ENCODE data around the gene PTMA. TPM values are rescaled to one million over a fixed set of nuclear protein-coding genes. Genes with fewer than 3 reads are reported as not detected.
"Not testable (repeated sequence)": the region's sequence is repeated elsewhere in the genome, so short reads cannot be mapped to it uniquely, and the experiment has no call there.

Gene PTMA, protein sequence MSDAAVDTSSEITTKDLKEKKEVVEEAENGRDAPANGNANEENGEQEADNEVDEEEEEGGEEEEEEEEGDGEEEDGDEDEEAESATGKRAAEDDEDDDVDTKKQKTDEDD
- 1,000 to 10,000 TPM; 1,008 to 1,051 TPM for total RNA-seq
- polyA plus RNA-seq = 1,000 to 10,000 TPM; 1,851 to 2,224 (median 2,052) TPM
- 630 to 1,705 (median 1,213) reads per million in 6 experiments for total RNA-seq

DNA sequence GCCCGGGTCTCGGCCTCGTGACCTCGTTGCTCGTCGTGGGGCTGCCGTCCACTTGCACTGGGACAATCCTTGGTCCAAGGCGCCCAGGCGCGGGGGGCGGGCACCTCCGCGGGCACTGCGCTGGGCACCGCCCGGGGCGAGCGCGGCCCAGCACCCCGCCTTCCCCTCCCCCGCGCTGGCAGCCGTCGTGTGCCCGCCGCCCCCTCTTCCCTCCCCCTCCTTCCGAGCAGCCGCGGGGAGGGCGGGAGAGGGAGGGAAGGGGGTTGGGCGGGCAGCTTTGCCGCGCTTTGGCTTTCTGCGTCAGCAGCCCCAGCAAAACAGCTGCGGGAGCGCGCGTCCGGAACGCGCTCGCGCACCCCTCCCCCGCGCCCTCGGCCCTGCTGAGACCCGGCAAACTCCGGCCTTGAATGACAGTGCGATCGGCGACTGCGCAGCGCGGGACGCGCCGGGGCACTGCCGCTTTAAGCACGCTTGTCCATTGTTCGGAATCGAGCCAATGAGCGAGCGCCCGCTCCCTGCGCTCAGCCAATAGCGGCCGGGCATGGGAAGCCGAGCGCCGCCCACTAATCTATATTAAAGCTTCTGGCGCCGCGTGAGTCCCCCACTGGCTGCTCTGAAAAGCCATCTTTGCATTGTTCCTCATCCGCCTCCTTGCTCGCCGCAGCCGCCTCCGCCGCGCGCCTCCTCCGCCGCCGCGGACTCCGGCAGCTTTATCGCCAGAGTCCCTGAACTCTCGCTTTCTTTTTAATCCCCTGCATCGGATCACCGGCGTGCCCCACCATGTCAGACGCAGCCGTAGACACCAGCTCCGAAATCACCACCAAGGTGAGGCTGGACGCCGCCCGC is at the start of gene PTMA:
Gene PTMA, plus strand, starts transcription at position 599 of the 846 bp plus-strand sequence. Its CDS starts 182 bp downstream, at position 781.
- Mint-ChIP-seq H3K9me3 (peaks cover 0 to 4% (median 0%) of the 10 kb centered on the region in 9 donors), H3K4me3 (peak within 1 kb of the TSS; percentile 95 to 100 (median 99)), H3K27me3 (peaks cover 0 to 4% (median 0%) of the 10 kb centered on the region in 5 donors), H3K36me3 (peaks cover 6 to 29% (median 14%) of the 10 kb centered on the region in 3 donors), H3K4me1 (peaks cover 21 to 41% (median 34%) of the 10 kb centered on the region in 4 donors), H3K27ac (peak within 1 kb of the TSS; percentile 100)
- POLR2A ChIA-PET = interaction anchor here (0.6 to 6.2 kb wide), 22 partner anchors 8 to 244 kb away, joined by 3 to 158 read pairs (median 6); partner anchors contain the start of genes COPS7B, NCL and PDE6D
- peak; percentile 97 to 100 (median 100) for DNase-seq
- peak; percentile 65 to 71 for ATAC-seq

DNA sequence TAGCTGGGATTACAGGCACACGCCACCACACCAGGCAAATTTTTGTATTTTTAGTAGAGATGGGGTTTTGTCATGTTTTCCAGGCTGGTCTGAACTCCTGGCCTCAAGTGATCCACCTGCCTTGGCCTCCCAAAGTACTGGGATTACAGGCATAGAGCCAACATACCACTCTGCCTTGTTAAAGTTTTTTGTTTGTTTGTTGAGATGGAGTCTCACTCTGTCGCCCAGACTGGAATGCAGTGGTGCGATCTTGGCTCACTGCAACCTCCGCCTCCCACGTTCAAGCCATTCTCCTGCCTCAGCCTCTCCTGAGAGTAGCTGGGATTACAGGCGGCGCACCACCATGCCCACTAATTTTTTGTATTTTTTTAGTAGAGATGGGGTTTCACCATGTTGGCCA is 48.3 kb upstream of the PTMA start:
- not testable (repeated sequence) for ATAC-seq, DNase-seq, H3K4me3 Mint-ChIP-seq, H3K9me3 Mint-ChIP-seq, H3K36me3 Mint-ChIP-seq, H3K27me3 Mint-ChIP-seq
- POLR2A ChIA-PET = interaction anchor here (1.2 to 6.1 kb wide), 6 partner anchors 14 to 196 kb away, joined by 3 to 158 read pairs (median 26); partner anchors contain the start of genes NCL and PTMA
- Mint-ChIP-seq H3K4me1 (peaks cover 6 to 27% (median 15%) of the 10 kb centered on the region in 4 donors), H3K27ac (peak overlapping the region in 3 of 10 donors; percentile 19 to 56 (median 44))

DNA sequence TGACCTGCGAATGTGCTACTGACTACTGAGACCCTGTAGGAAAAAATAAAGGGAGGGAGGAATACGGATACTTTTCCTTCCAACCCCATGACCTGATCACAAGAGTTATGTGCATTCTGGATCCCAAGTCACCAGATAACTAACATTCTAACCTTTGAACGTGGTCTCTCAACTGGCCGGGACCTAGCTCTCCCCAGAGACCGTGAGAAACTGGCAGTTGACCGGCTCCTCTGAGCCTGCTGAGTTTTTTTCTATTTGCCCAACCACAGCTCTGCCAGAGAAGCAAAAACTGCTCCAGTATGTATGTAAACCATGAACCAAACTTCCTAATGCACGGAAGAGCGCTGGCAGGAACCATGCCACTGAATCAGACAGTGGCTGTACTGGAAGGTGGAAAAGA is 47.5 kb upstream of the PTMA start:
- no peaks in the 10 kb centered on the region for H3K27me3 Mint-ChIP-seq
- H3K36me3 Mint-ChIP-seq = peaks cover 0 to 4% (median 0%) of the 10 kb centered on the region in 3 donors
- no peaks in the 10 kb centered on the region for H3K9me3 Mint-ChIP-seq
- DNase-seq (no peak), ATAC-seq (no peak)
- peaks cover 6 to 33% (median 17%) of the 10 kb centered on the region in 4 donors for H3K4me1 Mint-ChIP-seq
- POLR2A ChIA-PET = interaction anchor here (1.2 to 6.1 kb wide), 7 partner anchors 13 to 300 kb away, joined by 3 to 158 read pairs (median 20); partner anchors contain the start of genes NCL and PTMA
- H3K4me3 Mint-ChIP-seq = peak overlapping the region in 6 of 10 donors; percentile 18 to 87 (median 82)
- H3K27ac Mint-ChIP-seq = peak overlapping the region; percentile 69 to 99 (median 96)

DNA sequence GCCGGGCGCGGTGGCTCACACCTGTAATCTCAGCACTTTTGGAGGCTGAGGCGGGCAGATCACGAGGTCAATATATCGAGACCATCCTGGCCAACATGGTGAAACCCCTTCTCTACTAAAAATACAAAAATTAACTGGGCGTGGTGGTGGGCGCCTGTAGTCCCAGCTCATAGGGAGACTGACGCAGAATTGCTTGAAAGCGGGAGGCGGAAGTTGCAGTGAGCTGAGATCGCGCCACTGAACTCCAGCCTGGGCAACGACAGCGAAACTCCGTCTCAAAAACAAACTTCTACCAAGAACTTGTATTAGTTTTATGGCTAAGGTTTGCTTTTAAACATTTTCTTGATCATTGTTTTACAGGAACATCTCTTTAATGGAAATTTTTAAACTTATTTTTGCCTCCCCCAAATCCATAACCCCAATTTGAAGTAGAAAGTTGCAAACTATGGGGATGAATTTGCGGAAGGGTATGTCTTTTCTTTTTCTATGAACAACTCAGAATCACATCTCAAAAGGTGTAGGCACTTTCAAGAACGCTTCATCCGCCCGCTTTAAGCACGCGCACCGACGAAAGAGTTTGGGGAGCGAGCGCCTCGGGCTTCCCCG is 46.8 kb upstream of the PTMA start:
- Mint-ChIP-seq H3K4me1 (peaks cover 6 to 35% (median 17%) of the 10 kb centered on the region in 4 donors), H3K36me3 (peaks cover 0 to 4% (median 0%) of the 10 kb centered on the region in 3 donors), H3K27ac (peak overlapping the region; percentile 82 to 99 (median 96)), H3K27me3 (no peaks in the 10 kb centered on the region), H3K9me3 (no peaks in the 10 kb centered on the region), H3K4me3 (peak overlapping the region; percentile 71 to 87 (median 82))
- no peak for DNase-seq
- POLR2A ChIA-PET = interaction anchor here (1.2 to 6.1 kb wide), 13 partner anchors 12 to 299 kb away, joined by 3 to 158 read pairs (median 6); partner anchors contain the start of genes NCL and PTMA
- ATAC-seq = no peak

DNA sequence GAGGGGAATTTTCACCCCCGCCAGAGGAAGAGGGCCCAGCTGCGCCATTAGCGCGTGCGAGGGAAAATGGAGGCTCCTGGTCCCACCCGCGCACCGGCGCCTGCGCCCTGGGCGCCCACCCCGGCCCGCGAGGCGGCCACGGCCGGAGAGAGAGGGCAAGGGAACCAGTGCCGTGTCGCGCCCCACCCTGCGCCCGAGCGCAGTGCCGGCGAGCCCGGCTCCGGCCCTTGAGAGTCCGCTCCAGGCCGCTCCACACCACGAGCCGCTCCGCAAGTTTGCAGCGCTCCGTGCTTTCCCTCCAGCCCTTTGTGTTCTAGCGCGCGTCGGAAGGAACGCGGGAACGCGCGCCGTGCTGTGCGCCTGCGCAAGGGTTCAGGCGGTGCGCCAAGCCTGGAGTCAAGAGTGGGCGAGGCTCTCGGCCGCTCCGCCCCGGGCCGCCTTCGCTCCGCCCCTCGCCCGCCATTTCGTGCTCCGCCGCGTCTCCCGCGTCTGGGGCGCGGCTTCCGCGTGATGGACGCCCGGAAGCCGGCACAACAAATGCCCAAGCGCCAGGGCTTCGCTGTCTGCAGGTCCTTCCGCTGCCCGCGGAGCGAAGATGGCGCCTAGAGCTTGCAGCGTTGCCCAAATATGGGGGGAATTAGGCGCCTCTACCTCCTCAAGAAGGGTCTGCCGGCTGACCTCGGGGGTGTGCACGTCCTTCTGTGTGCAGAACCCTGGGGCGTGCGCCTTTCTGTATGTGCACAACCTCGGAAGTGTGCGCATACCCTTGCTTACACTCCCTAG is 46.1 kb upstream of the PTMA start:
- DNase-seq (peak; percentile 92 to 99 (median 98)), ATAC-seq (peak; percentile 88 to 91)
- H3K27me3 Mint-ChIP-seq = no peaks in the 10 kb centered on the region
- peaks cover 6 to 37% (median 17%) of the 10 kb centered on the region in 4 donors for H3K4me1 Mint-ChIP-seq
- H3K36me3 Mint-ChIP-seq = peaks cover 0 to 4% (median 0%) of the 10 kb centered on the region in 3 donors
- POLR2A ChIA-PET = interaction anchor here (1.0 to 6.1 kb wide), 14 partner anchors 12 to 198 kb away, joined by 3 to 158 read pairs (median 6); partner anchors contain the start of genes NCL and PTMA
- peak overlapping the region; percentile 71 to 87 (median 82) for H3K4me3 Mint-ChIP-seq
- peak overlapping the region; percentile 82 to 99 (median 96) for H3K27ac Mint-ChIP-seq
- no peaks in the 10 kb centered on the region for H3K9me3 Mint-ChIP-seq

DNA sequence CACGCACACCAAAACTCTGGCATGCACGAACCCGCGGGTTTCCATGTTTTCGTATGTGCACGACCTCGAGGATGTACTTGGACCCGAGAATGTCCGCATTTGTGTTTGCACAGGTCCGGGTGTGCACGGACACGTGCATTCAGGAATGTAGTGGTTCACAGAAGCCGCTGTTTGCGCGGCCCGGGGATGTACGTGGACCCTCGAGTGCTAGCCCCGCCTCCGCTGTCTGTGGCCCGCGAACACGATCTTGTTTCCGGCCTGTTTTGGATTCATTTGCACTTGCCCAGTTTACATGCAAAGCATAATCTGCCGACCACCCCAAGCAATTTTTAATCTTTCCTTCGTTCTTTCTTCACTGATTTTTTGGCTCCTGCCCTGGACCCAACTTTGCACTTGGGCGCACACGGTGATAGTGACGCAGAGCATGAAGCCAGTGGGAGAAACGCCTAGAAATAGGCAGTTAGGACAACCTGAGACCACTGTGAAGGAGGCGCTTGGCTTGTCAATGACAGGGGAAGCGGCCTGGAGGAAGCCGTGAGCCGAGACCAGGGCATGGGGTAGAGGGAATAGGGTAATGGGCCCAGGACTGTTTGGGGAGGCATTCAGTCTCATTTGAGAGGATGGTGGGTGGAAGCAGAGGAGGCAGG is 45.4 kb upstream of the PTMA start:
- Mint-ChIP-seq H3K27ac (peak overlapping the region; percentile 82 to 99 (median 96)), H3K4me3 (peak overlapping the region; percentile 67 to 87 (median 80)), H3K9me3 (no peaks in the 10 kb centered on the region), H3K4me1 (peaks cover 6 to 43% (median 17%) of the 10 kb centered on the region in 4 donors), H3K27me3 (no peaks in the 10 kb centered on the region), H3K36me3 (peaks cover 0 to 4% (median 0%) of the 10 kb centered on the region in 3 donors)
- POLR2A ChIA-PET = interaction anchor here (1.0 to 6.1 kb wide), 15 partner anchors 11 to 199 kb away, joined by 3 to 158 read pairs (median 7); partner anchors contain the start of genes NCL and PTMA
- no peak for ATAC-seq
- DNase-seq = no peak

DNA sequence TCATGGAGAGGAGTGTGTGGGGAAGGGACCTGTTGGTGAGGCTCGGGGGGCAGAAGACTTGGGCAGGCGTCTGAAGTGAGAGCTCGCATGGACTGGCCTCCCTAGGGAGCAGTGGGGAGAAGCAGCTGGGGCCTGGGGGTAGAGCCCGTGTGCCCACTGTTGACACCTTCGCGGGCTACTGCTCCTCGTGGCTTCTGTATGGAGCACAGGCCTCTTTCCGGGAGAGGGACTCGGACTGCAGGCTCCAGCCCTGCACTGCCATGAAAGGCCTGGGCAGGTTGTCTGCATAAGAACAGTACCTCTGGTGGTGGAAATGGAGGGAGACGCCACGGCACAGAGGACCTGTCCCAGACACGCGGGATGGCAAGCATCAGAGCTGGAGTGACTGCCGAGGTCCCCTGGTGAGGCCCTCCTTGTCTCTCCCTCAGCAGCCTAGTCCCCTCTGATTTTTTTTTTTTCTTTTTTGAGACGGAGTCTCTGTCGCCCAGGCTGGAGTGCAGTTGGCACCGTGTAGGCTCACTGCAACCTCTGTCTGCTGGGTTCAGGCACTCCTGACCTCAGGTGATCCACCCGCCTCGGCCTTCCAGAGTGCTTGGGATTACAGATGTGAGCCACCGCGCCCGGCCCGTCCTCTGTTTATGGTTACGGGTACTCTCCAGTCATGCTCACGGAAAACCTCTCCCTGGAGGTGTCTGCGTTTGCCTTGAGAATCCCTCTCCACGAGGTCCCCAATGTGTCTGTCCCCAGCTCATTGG is 44.7 kb upstream of the PTMA start:
- Mint-ChIP-seq H3K4me1 (peaks cover 6 to 44% (median 17%) of the 10 kb centered on the region in 4 donors), H3K4me3 (peak overlapping the region in 8 of 10 donors; percentile 6 to 87 (median 75)), H3K27ac (peak overlapping the region; percentile 82 to 99 (median 96)), H3K36me3 (peaks cover 0 to 4% (median 0%) of the 10 kb centered on the region in 3 donors), H3K27me3 (no peaks in the 10 kb centered on the region), H3K9me3 (no peaks in the 10 kb centered on the region)
- ATAC-seq (no peak), DNase-seq (no peak)
- POLR2A ChIA-PET = interaction anchor here (0.6 to 6.1 kb wide), 9 partner anchors 10 to 326 kb away, joined by 3 to 44 read pairs (median 8); partner anchors contain the start of gene PTMA

DNA sequence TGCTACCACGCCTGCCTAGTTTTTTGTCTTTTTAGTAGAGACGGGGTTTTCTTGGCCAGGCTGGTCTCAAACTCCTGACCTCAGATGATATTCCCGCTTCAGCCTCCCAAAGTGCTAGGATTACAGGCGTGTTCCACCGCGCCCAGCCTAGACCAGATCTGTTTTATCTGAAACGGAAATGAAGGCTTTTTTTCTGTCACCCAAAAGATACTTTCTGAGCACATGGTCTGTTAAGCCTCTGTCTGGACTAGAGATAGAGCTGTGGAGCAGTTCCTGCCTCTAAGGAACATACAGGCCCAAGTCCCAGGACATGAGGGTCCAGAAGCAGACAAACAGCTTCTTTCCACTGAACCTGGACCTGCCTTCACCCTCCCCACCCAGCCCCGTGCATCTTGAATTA is 43.6 kb upstream of the PTMA start:
- no peak overlapping the region for H3K4me3 Mint-ChIP-seq
- H3K4me1 Mint-ChIP-seq = peaks cover 6 to 54% (median 17%) of the 10 kb centered on the region in 4 donors
- no peaks in the 10 kb centered on the region for H3K27me3 Mint-ChIP-seq
- ATAC-seq (no peak), DNase-seq (no peak)
- H3K36me3 Mint-ChIP-seq = peaks cover 0 to 4% (median 0%) of the 10 kb centered on the region in 3 donors
- H3K27ac Mint-ChIP-seq = peak overlapping the region in 4 of 10 donors; percentile 13 to 40 (median 24)
- POLR2A ChIA-PET = interaction anchor here (0.6 to 6.1 kb wide), 7 partner anchors 13 to 201 kb away, joined by 3 to 44 read pairs (median 4); partner anchors contain the start of gene PTMA
- H3K9me3 Mint-ChIP-seq = no peaks in the 10 kb centered on the region

DNA sequence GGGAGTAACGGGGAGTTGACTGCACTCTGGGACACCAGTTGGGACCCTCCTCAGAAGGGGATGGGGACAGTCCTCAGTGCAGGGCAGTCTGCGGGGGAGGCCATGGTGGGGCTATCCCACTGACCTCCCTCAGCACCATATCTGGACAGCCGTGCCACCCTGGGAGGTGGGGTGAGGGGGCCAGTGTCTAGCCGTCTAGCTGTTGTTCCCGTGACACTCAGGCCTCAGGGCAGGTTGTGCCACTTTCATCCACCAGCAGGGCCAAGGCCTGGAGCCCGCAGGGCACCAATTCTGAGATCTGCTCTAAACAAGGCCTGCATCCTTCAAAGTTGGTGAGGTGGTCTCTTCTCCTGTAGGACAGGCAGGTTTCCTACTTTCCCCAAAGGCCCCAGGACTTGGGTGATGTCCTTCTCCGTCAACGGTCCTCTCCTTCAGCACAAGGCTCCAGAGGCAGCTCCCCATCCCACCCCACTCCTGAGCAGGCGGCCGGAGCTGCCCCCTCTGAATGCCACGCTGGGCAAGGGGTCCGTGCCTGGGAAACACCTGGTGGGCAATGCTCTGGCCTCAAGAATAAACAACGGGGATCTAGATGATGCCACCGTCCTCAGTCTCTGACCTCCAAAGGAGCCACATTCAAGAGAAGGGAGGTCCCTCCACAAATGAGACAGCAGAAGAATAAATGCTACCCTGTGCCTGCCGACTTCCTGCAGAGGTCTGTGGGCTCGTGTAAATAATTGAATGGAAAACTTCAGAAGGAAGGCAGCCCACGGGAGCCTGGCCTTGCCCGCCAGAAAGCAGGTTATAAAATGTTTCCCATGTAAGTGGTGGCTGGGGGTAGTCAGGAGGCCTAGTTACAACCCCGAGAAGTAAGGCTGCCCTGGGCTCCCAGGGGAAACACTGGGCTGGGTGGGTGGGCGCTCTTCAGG is 42.8 kb upstream of the PTMA start:
- H3K27me3 Mint-ChIP-seq = no peaks in the 10 kb centered on the region
- peak overlapping the region in 1 of 10 donors; percentile 34 for H3K4me3 Mint-ChIP-seq
- peak overlapping the region in 6 of 10 donors; percentile 37 to 84 (median 69) for H3K27ac Mint-ChIP-seq
- POLR2A ChIA-PET = interaction anchor here (0.6 to 6.1 kb wide), 6 partner anchors 12 to 202 kb away, joined by 3 to 44 read pairs (median 3); partner anchors contain the start of gene PTMA
- peaks cover 0 to 4% (median 0%) of the 10 kb centered on the region in 3 donors for H3K36me3 Mint-ChIP-seq
- ATAC-seq = no peak
- no peak for DNase-seq
- H3K9me3 Mint-ChIP-seq = no peaks in the 10 kb centered on the region
- peaks cover 6 to 57% (median 17%) of the 10 kb centered on the region in 4 donors for H3K4me1 Mint-ChIP-seq
